OCI-LY1 (cell line): Measurements from ENCODE around the gene FADS2.

Experiments used
- CTCF ChIP-seq: fragments of 200-600 bp; sonication (generic), shearing (Covaris generic); IDR thresholded peaks from 2 replicates; pipeline ENCODE4 v1.5.1; 2017; ENCODE audit warnings: mild to moderate bottlenecking, antibody characterized with exemption, low read length, moderate library complexity, mixed read lengths
- EZH2 ChIP-seq: fragments of 200-600 bp; sonication (generic), shearing (Covaris generic); IDR thresholded peaks from 2 replicates; pipeline ENCODE4 v1.8.0; 2017; ENCODE audit warnings: borderline replicate concordance, mixed run types, mild to moderate bottlenecking, antibody characterized with exemption, low read length, moderate library complexity, mixed read lengths

GRCh38 chr11:61782299-61782698 is 45.8 kb upstream of the FADS2 start:
- TF ChIP-seq EZH2, result no peak
- TF ChIP-seq CTCF, result no peak
